ENCODE measurements around the gene LTF.

The LTF gene

GRCh38 chr3:46467562-46467961 lies 2.9 kb upstream of the LTF start:
- DNase-seq, result no peak

DNA sequence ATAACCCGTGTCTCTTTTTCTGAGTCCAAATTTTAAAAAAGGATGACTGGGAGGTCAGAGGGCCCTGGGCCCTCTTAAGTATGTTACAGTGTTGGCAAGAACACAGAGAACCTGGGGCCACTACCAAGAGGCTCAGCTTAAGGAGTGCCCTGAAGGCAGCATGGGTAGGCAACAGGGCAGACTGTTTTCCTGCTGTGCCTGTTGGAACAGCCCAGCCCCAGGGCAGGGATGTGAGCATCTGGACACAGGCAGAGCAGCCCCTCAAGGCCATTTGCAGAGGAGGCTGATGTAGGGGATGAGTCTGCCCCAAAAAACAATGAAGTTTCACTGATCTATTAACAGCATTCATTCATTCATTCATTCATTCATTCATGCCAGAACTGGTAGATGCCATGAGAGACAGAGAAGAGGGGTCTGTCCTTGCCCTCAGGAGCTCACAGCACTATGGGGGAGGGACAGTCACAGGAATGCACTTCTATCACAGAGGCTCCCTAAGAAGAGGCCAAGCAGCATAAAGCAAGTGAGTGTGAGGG lies 2.2 kb upstream of the LTF start:
- DNase-seq, result no peak

- DNase-seq, result no peak
Measured at GRCh38 chr3:46466273-46466672, 1.6 kb upstream of the LTF start.

DNA sequence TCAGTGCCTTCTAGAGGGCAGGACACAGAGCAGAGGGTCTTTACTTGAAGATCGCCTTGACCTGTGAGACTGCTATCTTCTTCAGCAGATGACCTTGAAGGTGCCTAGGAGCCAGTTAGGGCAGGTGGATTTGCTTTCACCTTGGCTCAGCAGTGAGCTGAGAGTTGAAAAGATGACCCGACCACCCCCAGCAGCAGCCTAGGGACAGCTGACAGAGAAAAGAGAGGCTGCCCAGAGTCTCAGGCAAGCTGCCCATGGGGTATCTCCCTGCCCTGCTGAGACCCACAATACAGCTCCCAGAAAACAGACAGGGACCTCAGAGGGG lies 453 bp upstream of the LTF start:
- no peak for DNase-seq

DNA sequence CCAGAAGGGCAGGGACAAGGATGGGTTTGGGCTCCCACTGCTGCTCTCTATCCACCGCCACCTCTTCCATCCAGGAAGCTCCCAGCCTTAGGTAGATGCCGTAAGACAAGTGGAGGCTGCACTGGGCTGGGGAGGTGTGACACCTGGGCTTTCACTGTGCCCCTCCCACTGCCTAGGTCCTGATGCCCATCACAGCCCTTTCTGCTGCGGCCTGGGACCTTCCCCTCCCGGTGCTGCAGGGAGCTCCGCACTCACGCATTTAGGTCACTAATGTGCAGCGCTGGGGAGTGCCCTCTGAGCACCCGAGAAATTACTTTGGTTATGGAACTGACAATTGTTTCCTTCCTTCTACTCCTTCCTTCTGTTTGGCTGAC lies 850 bp downstream of the LTF start:
- DNase-seq, result no peak

DNA sequence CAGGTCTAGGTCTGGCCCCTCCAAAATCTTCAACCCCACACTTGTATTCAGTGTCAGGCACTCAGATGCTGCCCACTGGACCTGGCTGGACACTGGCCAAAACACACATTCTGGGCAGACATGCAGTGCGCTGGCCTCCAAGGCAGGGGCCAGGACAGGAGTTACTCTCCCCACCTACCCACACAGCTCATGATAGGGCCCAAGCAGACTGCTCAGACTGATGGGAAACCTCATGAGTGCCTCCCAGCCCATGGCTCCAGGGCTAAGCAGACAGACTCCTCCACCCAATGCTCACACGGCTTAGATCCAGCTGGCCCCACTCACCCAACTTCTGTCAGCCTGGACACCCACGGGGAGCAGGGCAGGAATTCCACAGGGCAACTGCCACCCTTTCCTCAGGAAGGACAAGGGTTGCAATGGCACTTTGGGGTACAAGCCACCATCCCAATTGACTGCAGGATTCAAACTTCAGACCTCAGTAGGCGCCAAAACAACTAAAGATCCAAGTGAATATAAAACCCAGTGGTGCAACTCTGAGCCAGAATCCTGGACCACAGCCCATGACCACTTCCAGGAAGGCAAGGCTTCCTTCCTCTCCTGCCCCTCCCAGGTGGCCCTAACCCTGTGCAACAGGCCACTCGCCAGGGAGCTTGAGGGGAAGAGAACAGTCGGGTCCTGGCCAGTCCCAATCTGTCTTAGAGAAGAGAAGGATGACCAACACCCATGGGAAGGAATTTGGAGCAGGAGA lies 1.4 kb downstream of the LTF start:
- no peak for DNase-seq

DNA sequence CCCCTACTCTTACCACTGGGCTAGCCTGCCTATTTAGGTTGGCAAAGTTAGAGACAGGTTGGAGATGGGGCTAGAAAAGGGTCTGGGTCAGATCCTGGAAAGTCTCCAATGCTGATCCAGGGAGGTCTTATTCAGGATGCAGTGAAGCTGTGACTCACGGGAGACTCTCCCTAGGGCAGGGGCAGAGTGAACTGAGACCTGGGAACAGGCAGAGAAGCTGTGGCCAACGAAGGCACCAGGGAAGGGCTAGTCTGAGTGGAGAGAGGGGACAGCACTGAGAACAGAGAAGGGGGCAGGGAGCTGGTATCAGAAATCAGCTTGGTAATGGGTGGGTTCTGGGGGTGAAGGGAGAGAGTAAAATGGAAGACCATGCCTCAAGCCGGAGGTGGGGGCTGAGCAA lies 2.2 kb downstream of the LTF start:
- no peak for DNase-seq

- DNase-seq, result no peak
Measured at GRCh38 chr3:46462111-46462510, 2.6 kb downstream of the LTF start.

DNA sequence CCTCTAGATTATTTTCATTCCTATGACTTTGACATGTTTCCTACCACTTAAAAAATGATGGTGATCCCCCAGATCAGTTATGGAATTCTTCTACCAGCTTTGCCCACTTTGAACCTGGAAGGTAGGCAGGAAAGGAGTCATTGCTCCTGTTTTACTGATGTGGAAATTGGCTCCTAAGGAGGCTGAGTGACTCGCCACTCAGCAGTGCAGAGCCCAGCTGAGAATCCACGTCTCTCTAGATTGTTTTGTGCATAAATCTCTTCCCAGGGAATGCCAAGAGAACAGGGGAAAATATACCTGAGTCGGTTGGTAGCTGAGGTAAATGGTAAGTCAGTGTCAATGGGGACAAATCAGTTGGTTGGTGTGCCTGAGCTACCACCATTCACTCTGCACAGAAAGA lies 4.7 kb downstream of the LTF start:
- DNase-seq, result no peak

- DNase-seq, result no peak
Measured at GRCh38 chr3:46456118-46456517, 8.6 kb downstream of the LTF start.

GRCh38 chr3:46455231-46456115 lies 9.2 kb downstream of the LTF start:
- DNase-seq, result no peak

DNA sequence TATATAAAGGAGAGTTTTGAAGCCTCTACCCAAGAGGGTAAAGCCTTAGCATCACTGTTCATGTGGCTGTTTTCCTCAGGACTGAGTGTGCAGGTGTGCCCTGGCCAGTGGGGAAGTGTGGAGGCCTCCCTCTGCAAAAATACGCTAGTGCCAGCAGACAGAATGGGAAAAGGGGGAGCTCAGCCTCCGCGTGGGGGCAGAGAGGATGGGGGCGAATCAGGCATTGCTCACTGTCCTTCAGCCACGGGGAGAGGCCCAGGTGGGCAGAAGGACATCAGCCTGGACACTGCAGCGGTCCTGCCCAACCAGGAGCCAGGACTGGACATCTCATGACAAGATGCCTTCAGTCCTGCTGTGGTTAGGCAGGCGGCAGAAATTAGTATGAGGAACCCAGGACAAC lies 10.1 kb downstream of the LTF start:
- no peak for DNase-seq

- no peak for DNase-seq
Measured at GRCh38 chr3:46454209-46454595, 10.5 kb downstream of the LTF start.

DNA sequence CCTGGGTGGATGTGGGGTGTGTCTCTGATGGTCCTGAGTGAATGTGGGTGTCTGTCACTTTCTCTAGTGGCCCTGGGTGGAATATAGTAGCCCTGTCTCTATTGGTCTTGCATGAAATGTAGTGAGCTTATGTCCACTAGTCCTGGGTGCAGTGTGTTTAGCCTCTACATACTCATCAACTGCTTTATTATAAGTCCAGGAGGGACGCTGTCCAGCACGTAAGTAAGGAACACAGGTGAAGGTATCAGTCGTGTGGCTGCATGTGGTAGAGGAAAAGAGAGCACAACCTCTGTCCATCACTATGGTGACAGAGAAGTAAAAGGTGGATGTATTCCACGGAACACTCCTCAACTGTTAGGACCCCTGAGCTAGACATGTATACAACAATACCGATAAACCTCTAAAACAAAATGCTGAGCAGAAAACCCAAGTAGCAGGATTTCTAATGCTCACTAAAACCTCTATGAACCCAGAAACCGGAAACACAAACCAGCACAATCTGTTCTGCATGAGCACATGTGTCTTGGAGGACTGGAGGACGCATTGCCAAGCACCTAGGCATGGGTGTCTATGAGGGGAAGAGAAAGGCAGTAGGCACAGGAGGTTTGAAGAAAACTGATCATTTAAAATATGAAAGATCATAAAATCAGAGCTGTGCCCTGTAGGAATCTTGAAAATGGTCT lies 11.0 kb downstream of the LTF start:
- peak in 1 of 2 donors; percentile 9 for DNase-seq

DNA sequence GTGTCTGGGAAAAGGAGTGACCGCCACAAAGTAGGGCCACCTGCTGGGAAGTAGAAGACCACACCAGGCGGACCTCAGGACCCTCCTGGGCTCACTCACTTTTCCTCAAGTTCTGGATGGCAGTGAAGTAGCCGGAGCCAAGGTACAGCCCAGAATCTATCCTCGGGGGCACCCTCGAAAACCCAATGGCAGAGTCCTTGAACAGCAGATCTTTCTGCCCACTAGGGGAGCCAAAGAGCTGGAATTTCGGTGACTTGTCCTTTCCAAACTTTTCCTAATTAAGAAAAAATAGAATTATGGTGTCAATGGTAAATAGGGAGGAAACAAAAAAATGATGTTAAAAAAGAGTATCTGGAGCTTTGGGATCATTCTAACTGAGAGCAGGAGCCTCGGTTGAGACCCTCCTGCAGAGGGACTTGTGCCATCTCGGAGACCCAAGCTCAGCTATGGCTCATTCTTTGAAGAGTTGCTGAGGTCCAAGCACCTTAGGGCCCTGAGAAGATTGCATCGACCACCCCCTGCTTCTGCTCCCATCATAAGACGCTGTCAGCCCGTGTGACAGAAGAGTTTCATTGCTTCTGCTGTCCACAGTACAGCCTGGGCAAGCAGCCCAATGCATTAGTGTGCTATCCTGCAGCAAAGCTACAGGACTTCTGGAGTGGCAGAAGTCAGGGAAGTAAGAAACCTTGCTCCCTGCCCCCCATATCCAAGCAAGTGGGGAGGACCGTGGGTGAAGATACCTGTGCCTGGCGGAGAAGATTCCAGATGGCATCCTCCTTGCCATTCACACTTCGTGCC lies 14.8 kb downstream of the LTF start:
- DNase-seq, result no peak

- no peak for DNase-seq
Measured at GRCh38 chr3:46448721-46449120, 16.0 kb downstream of the LTF start.

- DNase-seq, result no peak
Measured at GRCh38 chr3:46447228-46447985, 17.3 kb downstream of the LTF start.

- peak in 1 of 2 donors; percentile 48 for DNase-seq
Measured at GRCh38 chr3:46442576-46443530, 21.9 kb downstream of the LTF start.

GRCh38 chr3:46440531-46441294 lies 24.0 kb downstream of the LTF start:
- peak; percentile 9 to 23 for DNase-seq

DNA sequence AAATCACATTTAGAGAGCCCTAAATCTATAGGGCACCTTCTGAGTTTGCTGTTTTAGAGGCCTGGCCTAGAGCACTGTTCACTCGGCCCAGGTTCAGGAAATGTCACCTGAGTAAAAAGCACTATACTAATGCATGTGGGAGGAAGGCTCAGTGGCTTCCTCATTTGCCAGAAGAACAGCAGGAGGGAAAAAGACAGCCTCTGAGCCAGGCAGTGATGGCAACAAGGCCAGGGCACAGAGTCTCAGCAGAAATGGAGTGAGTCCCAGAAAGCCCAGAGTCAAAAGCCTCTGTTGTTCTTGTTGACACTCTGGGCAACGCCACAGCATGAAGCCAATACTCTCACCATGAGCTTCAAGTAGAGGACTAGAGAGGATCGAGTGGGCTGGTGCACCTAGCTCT lies 25.9 kb downstream of the LTF start:
- DNase-seq, result no peak
